ENCODE measurements around the gene AFG3L2. TPM values are rescaled to one million over a fixed set of nuclear protein-coding genes. Genes with fewer than 3 reads are reported as not detected.

The AFG3L2 gene
- total and polyA plus RNA-seq, 8 donors = 21.7 to 144 (median 44.0) TPM

DNA sequence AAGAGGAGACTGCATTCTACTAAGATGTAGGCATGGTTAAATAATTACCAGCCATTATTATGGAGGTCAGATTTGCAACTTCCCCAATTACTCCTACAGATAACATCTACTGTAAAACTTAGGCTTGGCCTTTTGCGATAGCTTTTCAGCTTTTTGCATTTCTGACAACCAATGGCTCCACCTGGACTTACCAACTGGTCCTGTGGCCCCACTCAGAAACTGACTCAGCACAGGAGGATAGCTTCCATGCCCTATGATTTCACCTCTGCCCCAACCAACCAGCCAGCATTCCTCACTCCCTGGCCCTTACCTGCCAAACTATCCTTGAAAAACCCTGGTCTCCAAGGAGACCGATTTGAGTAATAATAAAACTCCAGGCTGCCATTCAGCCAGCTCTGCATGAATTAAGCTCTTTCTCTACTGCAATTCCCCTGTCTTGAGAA is 40.8 kb downstream of the AFG3L2 start:
- Histone ChIP-seq H3K4me3 (no peak overlapping the region), H3K27me3 (no peaks in the 10 kb centered on the region), H3K4me1 (peaks cover 0 to 40% (median 23%) of the 10 kb centered on the region in 4 donors), H3K27ac (no peak overlapping the region), H3K9me3 (no peaks in the 10 kb centered on the region), H3K36me3 (peaks cover 23 to 83% (median 79%) of the 10 kb centered on the region in 4 donors)
- DNase-seq = no peak
- intact Hi-C loops (cut with DNase I; ENCODE audit: low total_unique reads) = no loop called here
- no peak for TF ChIP-seq POLR2AphosphoS5 (IDR thresholded peaks at IDR 0.05)
- TF ChIP-seq POLR2A (IDR thresholded peaks at IDR 0.05) = no peak
- TF ChIP-seq, protein P1, sequence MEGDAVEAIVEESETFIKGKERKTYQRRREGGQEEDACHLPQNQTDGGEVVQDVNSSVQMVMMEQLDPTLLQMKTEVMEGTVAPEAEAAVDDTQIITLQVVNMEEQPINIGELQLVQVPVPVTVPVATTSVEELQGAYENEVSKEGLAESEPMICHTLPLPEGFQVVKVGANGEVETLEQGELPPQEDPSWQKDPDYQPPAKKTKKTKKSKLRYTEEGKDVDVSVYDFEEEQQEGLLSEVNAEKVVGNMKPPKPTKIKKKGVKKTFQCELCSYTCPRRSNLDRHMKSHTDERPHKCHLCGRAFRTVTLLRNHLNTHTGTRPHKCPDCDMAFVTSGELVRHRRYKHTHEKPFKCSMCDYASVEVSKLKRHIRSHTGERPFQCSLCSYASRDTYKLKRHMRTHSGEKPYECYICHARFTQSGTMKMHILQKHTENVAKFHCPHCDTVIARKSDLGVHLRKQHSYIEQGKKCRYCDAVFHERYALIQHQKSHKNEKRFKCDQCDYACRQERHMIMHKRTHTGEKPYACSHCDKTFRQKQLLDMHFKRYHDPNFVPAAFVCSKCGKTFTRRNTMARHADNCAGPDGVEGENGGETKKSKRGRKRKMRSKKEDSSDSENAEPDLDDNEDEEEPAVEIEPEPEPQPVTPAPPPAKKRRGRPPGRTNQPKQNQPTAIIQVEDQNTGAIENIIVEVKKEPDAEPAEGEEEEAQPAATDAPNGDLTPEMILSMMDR (IDR thresholded peaks at IDR 0.05) = no peak
- TF ChIP-seq EP300 (IDR thresholded peaks at IDR 0.05) = no peak
- WGBS, 5 donors = 65 to 79% (median 70%) methylated on average over 2 of the region's 2 CpGs

DNA sequence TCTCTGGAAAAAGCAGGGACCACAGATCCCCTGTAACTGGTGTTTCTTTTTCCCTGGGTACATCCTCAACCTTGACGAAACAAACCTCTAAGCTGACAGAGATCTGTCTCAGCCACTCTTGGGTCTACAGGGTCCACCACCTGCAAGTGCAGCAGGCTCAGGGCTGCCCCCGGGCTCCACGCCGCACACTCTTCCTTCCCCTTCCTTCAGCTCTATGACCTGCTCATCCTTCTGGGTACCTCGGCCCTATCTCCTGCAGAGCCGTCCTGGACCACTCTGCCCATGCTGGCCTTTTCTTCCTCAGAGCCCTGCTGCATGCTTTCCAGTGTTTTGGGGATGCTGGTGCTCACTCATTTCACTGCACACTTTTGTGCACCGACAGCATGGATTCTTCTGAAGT is 41.5 kb downstream of the AFG3L2 start:
- no peaks in the 10 kb centered on the region for H3K27me3 ChIP-seq
- no peak overlapping the region for H3K4me3 ChIP-seq
- peaks cover 0 to 40% (median 23%) of the 10 kb centered on the region in 4 donors for H3K4me1 ChIP-seq
- intact Hi-C loops (cut with DNase I; ENCODE audit: low total_unique reads) = no loop called here
- no peak for TF ChIP-seq EP300 (IDR thresholded peaks at IDR 0.05)
- TF ChIP-seq, protein P1 (IDR thresholded peaks at IDR 0.05) = no peak
- TF ChIP-seq POLR2A (IDR thresholded peaks at IDR 0.05) = no peak
- no peak for TF ChIP-seq POLR2AphosphoS5 (IDR thresholded peaks at IDR 0.05)
- H3K9me3 ChIP-seq = no peaks in the 10 kb centered on the region
- H3K36me3 ChIP-seq = peaks cover 23 to 83% (median 79%) of the 10 kb centered on the region in 4 donors
- WGBS, 5 donors = 83 to 96% (median 85%) methylated on average over 7 of the region's 7 CpGs
- no peak for DNase-seq
- H3K27ac ChIP-seq = no peak overlapping the region

DNA sequence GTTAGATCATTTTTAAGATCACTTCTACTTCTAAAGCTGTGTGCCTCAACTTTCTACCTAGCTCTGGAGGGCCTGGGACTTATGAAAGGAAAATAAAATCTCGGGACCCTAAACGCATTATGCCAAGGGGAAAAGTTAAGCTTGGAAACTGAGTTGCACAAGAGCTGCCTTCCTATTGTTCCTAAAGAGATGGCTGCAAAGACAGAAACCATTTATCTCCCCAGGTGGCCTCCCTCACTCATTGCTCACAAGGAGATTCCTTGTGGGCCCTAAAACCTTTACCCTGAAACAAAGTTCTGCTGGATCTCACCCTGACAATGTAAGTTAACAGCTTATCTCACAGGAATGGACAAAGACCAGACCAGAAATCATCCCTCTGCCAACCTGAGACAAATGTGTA is 42.2 kb downstream of the AFG3L2 start:
- H3K4me1 ChIP-seq = peaks cover 0 to 40% (median 23%) of the 10 kb centered on the region in 4 donors
- DNase-seq = no peak
- H3K27ac ChIP-seq = no peak overlapping the region
- no peaks in the 10 kb centered on the region for H3K9me3 ChIP-seq
- H3K4me3 ChIP-seq = no peak overlapping the region
- H3K36me3 ChIP-seq = peaks cover 23 to 83% (median 79%) of the 10 kb centered on the region in 4 donors
- intact Hi-C loops (cut with DNase I; ENCODE audit: low total_unique reads) = no loop called here
- WGBS, 5 donors = 58 to 93% (median 91%) methylated on average over 2 of the region's 2 CpGs
- no peak for TF ChIP-seq POLR2AphosphoS5 (IDR thresholded peaks at IDR 0.05)
- TF ChIP-seq, protein P1 (IDR thresholded peaks at IDR 0.05) = no peak
- TF ChIP-seq POLR2A (IDR thresholded peaks at IDR 0.05) = no peak
- no peak for TF ChIP-seq EP300 (IDR thresholded peaks at IDR 0.05)
- H3K27me3 ChIP-seq = no peaks in the 10 kb centered on the region

DNA sequence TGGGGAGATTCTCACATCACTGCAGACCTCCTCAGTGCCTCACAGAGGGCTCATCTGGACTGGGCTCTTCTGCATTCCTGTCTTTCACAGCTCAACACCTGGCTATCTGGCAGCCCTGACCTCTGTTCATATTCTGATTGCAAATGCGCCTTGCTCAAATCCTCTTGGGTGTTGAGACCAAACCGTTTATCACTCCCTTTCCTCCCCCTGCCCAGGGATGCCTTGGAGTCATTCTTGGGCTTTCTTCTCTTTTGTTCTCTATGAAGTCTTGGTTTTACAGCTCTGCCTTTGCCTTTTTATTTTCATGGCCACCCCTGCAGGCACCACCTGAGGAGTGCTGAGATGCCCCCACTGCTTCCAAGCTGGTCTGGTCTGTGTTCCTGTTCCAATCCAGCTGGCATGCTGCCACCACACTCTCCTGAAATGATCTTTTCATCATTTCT is 42.6 kb downstream of the AFG3L2 start:
- Histone ChIP-seq H3K4me1 (peaks cover 0 to 40% (median 23%) of the 10 kb centered on the region in 4 donors), H3K9me3 (no peaks in the 10 kb centered on the region), H3K36me3 (peaks cover 23 to 83% (median 79%) of the 10 kb centered on the region in 4 donors), H3K4me3 (no peak overlapping the region), H3K27ac (no peak overlapping the region), H3K27me3 (no peaks in the 10 kb centered on the region)
- DNase-seq = no peak
- TF ChIP-seq EP300 (IDR thresholded peaks at IDR 0.05) (no peak), POLR2A (IDR thresholded peaks at IDR 0.05) (no peak), POLR2AphosphoS5 (IDR thresholded peaks at IDR 0.05) (no peak)
- TF ChIP-seq, protein P1 (IDR thresholded peaks at IDR 0.05) = no peak
- intact Hi-C loops (cut with DNase I; ENCODE audit: low total_unique reads) = no loop called here
- 48 to 69% (median 67%) methylated on average over 2 of the region's 2 CpGs for WGBS, 5 donors
